OCI-LY1 (cell line): ENCODE measurements around the gene SNRNP70.

ENCODE experiments used
- CTCF ChIP-seq: fragments of 200-600 bp; sonication (generic), shearing (Covaris generic); IDR thresholded peaks from 2 replicates; pipeline ENCODE4 v1.5.1; 2017; ENCODE audit warnings: mild to moderate bottlenecking, antibody characterized with exemption, low read length, moderate library complexity, mixed read lengths
- EZH2 ChIP-seq: fragments of 200-600 bp; sonication (generic), shearing (Covaris generic); IDR thresholded peaks from 2 replicates; pipeline ENCODE4 v1.8.0; 2017; ENCODE audit warnings: borderline replicate concordance, mixed run types, mild to moderate bottlenecking, antibody characterized with exemption, low read length, moderate library complexity, mixed read lengths

- TF ChIP-seq CTCF (no peak), EZH2 (no peak; the same call in 1 of the 2 replicates)
Observed at GRCh38 chr19:49119411-49120324, 34.4 kb downstream of the SNRNP70 start, which contains the start of gene PPFIA3.
